ENCODE results near the gene ASB13. TPM values are rescaled to one million over a fixed set of nuclear protein-coding genes. Genes with fewer than 3 reads are reported as not detected.

ASB13 gene
- total RNA-seq, 2 donors from 2014 or later = 12.8 to 13.5 TPM

GRCh38 chr10:5620966-5621365 is 45.4 kb downstream of the ASB13 start:
- no peak overlapping the region for H3K27ac Mint-ChIP-seq
- no peaks in the 10 kb centered on the region for H3K9me3 Mint-ChIP-seq
- H3K4me3 ChIP-seq (ENCODE audit: low read length) = no peak overlapping the region
- no peak overlapping the region for H3K27ac ChIP-seq (ENCODE audit: low read depth, low read length)
- WGBS, 2 experiments (ENCODE audit: insufficient coverage in 1 of 2, insufficient read length in 1 of 2) = 97% methylated on average over 10 to 16 of the region's 16 CpGs
- no peaks in the 10 kb centered on the region for H3K27me3 Mint-ChIP-seq (ENCODE audit: insufficient read depth)
- H3K4me3 Mint-ChIP-seq = no peak overlapping the region
- H3K36me3 Mint-ChIP-seq (ENCODE audit: low read depth) = no peaks in the 10 kb centered on the region
- TF ChIP-seq, protein P1, sequence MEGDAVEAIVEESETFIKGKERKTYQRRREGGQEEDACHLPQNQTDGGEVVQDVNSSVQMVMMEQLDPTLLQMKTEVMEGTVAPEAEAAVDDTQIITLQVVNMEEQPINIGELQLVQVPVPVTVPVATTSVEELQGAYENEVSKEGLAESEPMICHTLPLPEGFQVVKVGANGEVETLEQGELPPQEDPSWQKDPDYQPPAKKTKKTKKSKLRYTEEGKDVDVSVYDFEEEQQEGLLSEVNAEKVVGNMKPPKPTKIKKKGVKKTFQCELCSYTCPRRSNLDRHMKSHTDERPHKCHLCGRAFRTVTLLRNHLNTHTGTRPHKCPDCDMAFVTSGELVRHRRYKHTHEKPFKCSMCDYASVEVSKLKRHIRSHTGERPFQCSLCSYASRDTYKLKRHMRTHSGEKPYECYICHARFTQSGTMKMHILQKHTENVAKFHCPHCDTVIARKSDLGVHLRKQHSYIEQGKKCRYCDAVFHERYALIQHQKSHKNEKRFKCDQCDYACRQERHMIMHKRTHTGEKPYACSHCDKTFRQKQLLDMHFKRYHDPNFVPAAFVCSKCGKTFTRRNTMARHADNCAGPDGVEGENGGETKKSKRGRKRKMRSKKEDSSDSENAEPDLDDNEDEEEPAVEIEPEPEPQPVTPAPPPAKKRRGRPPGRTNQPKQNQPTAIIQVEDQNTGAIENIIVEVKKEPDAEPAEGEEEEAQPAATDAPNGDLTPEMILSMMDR (conservative IDR thresholded peaks at IDR 0.05) = no peak
- no peaks in the 10 kb centered on the region for H3K36me3 ChIP-seq (ENCODE audit: control insufficient read depth, insufficient read depth, low read length)
- no peaks in the 10 kb centered on the region for H3K9me3 ChIP-seq (ENCODE audit: control insufficient read depth, low read length)
- no peaks in the 10 kb centered on the region for H3K4me1 ChIP-seq (ENCODE audit: control insufficient read depth, insufficient read depth, low read length)
- no peaks in the 10 kb centered on the region for H3K27me3 ChIP-seq (ENCODE audit: control insufficient read depth, insufficient read depth, low read length, poor library complexity, severe bottlenecking)
- no peaks in the 10 kb centered on the region for H3K4me1 Mint-ChIP-seq
- no peak overlapping the region for H3K9ac ChIP-seq (ENCODE audit: extremely low read depth, low read length, poor library complexity, severe bottlenecking)
- DNase-seq = no peak

DNA sequence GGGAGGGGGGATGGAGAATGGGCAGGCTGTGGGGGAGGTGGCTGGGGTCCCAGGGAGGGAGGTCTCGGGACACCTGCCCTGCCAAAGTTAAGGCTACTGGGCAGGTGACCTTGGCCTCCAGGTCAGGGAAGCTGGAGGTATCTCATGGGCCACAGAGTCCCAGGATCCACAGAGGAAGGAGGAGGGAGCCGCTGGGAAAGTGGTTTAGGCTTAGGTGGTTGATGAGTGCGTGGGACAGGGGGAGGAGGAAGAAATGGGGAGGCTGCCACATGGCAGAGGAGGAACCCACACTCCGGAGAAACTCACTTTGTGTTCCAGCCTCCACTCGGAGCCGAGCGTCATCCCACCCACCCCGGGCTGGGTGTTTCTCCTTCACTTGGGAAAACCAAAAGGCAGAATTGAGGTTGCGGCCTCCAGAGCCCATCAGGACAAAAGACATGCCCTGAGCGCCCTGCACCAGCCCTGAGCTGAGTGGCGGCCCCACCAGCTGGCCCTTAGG is 46.1 kb downstream of the ASB13 start:
- H3K27ac Mint-ChIP-seq = no peak overlapping the region
- no peaks in the 10 kb centered on the region for H3K4me1 ChIP-seq (ENCODE audit: control insufficient read depth, insufficient read depth, low read length)

GRCh38 chr10:5619362-5620211 is 46.8 kb downstream of the ASB13 start:
- no peaks in the 10 kb centered on the region for H3K27me3 ChIP-seq (ENCODE audit: control insufficient read depth, insufficient read depth, low read length, poor library complexity, severe bottlenecking)
- WGBS, 2 experiments (ENCODE audit: insufficient coverage in 1 of 2, insufficient read length in 1 of 2) = 71 to 77% methylated on average over 9 to 15 of the region's 16 CpGs
- H3K4me3 ChIP-seq (ENCODE audit: low read length) = no peak overlapping the region
- H3K9me3 Mint-ChIP-seq = no peaks in the 10 kb centered on the region
- no peaks in the 10 kb centered on the region for H3K36me3 Mint-ChIP-seq (ENCODE audit: low read depth)
- H3K9ac ChIP-seq (ENCODE audit: extremely low read depth, low read length, poor library complexity, severe bottlenecking) = no peak overlapping the region
- H3K27ac Mint-ChIP-seq = no peak overlapping the region
- H3K4me1 ChIP-seq (ENCODE audit: control insufficient read depth, insufficient read depth, low read length) = no peaks in the 10 kb centered on the region
- no peaks in the 10 kb centered on the region for H3K9me3 ChIP-seq (ENCODE audit: control insufficient read depth, low read length)
- no peaks in the 10 kb centered on the region for H3K4me1 Mint-ChIP-seq
- TF ChIP-seq, protein P1 (conservative IDR thresholded peaks at IDR 0.05) = peak; percentile 17
- H3K27me3 Mint-ChIP-seq (ENCODE audit: insufficient read depth) = no peaks in the 10 kb centered on the region
- H3K36me3 ChIP-seq (ENCODE audit: control insufficient read depth, insufficient read depth, low read length) = no peaks in the 10 kb centered on the region
- no peak overlapping the region for H3K27ac ChIP-seq (ENCODE audit: low read depth, low read length)
- no peak overlapping the region for H3K4me3 Mint-ChIP-seq
- DNase-seq = no peak

More for the DNA sequence above, 46.1 kb downstream of the ASB13 start:
- no peaks in the 10 kb centered on the region for H3K4me1 Mint-ChIP-seq
- no peak for DNase-seq
- Histone ChIP-seq H3K4me3 (ENCODE audit: low read length) (no peak overlapping the region), H3K36me3 (ENCODE audit: control insufficient read depth, insufficient read depth, low read length) (no peaks in the 10 kb centered on the region), H3K9ac (ENCODE audit: extremely low read depth, low read length, poor library complexity, severe bottlenecking) (no peak overlapping the region), H3K27me3 (ENCODE audit: control insufficient read depth, insufficient read depth, low read length, poor library complexity, severe bottlenecking) (no peaks in the 10 kb centered on the region), H3K9me3 (ENCODE audit: control insufficient read depth, low read length) (no peaks in the 10 kb centered on the region), H3K27ac (ENCODE audit: low read depth, low read length) (no peak overlapping the region)
- no peak overlapping the region for H3K4me3 Mint-ChIP-seq
- H3K36me3 Mint-ChIP-seq (ENCODE audit: low read depth) = no peaks in the 10 kb centered on the region
- no peaks in the 10 kb centered on the region for H3K9me3 Mint-ChIP-seq
- TF ChIP-seq, protein P1 (conservative IDR thresholded peaks at IDR 0.05) = no peak
- 91 to 100% methylated on average over 2 to 11 of the region's 11 CpGs for WGBS, 2 experiments (ENCODE audit: insufficient coverage in 1 of 2, insufficient read length in 1 of 2)
- H3K27me3 Mint-ChIP-seq (ENCODE audit: insufficient read depth) = no peaks in the 10 kb centered on the region

Data from endodermal cell (in vitro differentiated cells).